K562 (cell line): ENCODE results near the gene ERBB4. TPM values are rescaled to one million over a fixed set of nuclear protein-coding genes. Genes with fewer than 3 reads are reported as not detected.

ENCODE experiments used
- BRF1 ChIP-seq: IDR thresholded peaks from 3 replicates; pipeline ENCODE4 v1.6.1; 2011; ENCODE audit warnings: borderline replicate concordance, mild to moderate bottlenecking; ENCODE audit not compliant: insufficient read length; ENCODE audit errors: extremely low read depth
- EWSR1 ChIP-seq: fragments of 450-650 bp; IDR thresholded peaks from 2 replicates; pipeline ENCODE4 v1.6.1; 2018; ENCODE audit warnings: borderline replicate concordance, mild to moderate bottlenecking, low read depth, moderate library complexity; ENCODE audit not compliant: partially characterized antibody
- KDM4B ChIP-seq, 2 experiments: fragments of 450-650 bp in 1 of 2; sonication (generic) in 1 of 2; IDR thresholded peaks; 2 replicates each; pipeline ENCODE4 v1.6.1; 2016 to 2017; ENCODE audit warnings: borderline replicate concordance in 2 of 2, antibody characterized with exemption in 1 of 2, low read depth in 1 of 2, mild to moderate bottlenecking in 1 of 2
- PCBP1 ChIP-seq: fragments of 200-400 bp; formaldehyde crosslinking; IDR thresholded peaks from 2 replicates; pipeline ENCODE4 v1.6.1; 2018; ENCODE audit warnings: mild to moderate bottlenecking, low read depth, low read length; ENCODE audit not compliant: poor library complexity, severe bottlenecking
- POLR2AphosphoS5 ChIP-seq: IDR thresholded peaks from 2 replicates; pipeline ENCODE4 v1.6.1; 2011; ENCODE audit warnings: mild to moderate bottlenecking, low read depth, low read length, moderate library complexity; ENCODE audit not compliant: control insufficient read depth, insufficient read depth
- TARDBP ChIP-seq: fragments of 450-650 bp; IDR thresholded peaks from 2 replicates; pipeline ENCODE4 v1.6.1; 2016
- ZNF586 ChIP-seq: fragments of 450-650 bp; formaldehyde crosslinking; conservative IDR thresholded peaks from 2 replicates; pipeline ENCODE4 v1.4.0; 2020; ENCODE audit warnings: mild to moderate bottlenecking, moderate library complexity
- polyA plus RNA-seq, 8 experiments: library from polyadenylated mRNA; depleted of rRNA in 4 of 8; stranded (reverse) in 5 of 8; unstranded in 3 of 8; fragments of >200 nt; fragmentation: Nextera tagmentation in 2 of 8; fragmentation: Illumina TruSeq in 1 of 8; extraction: Ambion mirVana in 2 of 8; extraction: Trizol in 1 of 8; gene quantifications; 2 replicates each; pipeline versions ENCODE4 v1.2.1 to v1.2.3, GENCODE V29; 2011 to 2014; ENCODE audit warnings: inconsistent platforms in 1 of 8, missing spikeins in 1 of 8
- total RNA-seq, 7 experiments: library from RNA; depleted of rRNA in 6 of 7; stranded (reverse); fragments of >200 nt in 6 of 7; fragmentation: Illumina TruSeq in 2 of 7; extraction: Trizol in 2 of 7; gene quantifications; 2 replicates each; pipeline versions ENCODE4 v1.2.1 to v1.2.3, GENCODE V29; 2011 to 2021; ENCODE audit warnings: low replicate concordance in 1 of 7
- TF ChIP-seq, protein P1 (sequence below): fragments of 250-450 bp; sonication (Bioruptor Pico); IDR thresholded peaks from 2 replicates; pipeline ENCODE4 v1.8.0; 2021; ENCODE audit warnings: moderate library complexity, mild to moderate bottlenecking, inconsistent platforms
- TF ChIP-seq, protein P2 (sequence below): fragments of 450-650 bp; formaldehyde crosslinking; IDR thresholded peaks from 2 replicates; pipeline ENCODE4 v1.4.0; 2020; ENCODE audit warnings: mild to moderate bottlenecking, moderate library complexity
- TF ChIP-seq, protein P3 (sequence below): fragments of 450-650 bp; conservative IDR thresholded peaks from 2 replicates; pipeline ENCODE4 v1.6.1; 2016; ENCODE audit warnings: missing genetic modification characterization, low read depth, mild to moderate bottlenecking, missing compliant biosample characterization, moderate library complexity
- TF ChIP-seq, protein P4 (sequence below): fragments of 450-650 bp; IDR thresholded peaks from 2 replicates; pipeline ENCODE4 v1.6.1; 2016; ENCODE audit warnings: low read depth, mild to moderate bottlenecking, moderate library complexity

Gene ERBB4
- total and polyA plus RNA-seq, 9 of the 15 experiments (the other 6 are each of a cell fraction or from before 2014, with no cell fraction given): not detected

DNA sequence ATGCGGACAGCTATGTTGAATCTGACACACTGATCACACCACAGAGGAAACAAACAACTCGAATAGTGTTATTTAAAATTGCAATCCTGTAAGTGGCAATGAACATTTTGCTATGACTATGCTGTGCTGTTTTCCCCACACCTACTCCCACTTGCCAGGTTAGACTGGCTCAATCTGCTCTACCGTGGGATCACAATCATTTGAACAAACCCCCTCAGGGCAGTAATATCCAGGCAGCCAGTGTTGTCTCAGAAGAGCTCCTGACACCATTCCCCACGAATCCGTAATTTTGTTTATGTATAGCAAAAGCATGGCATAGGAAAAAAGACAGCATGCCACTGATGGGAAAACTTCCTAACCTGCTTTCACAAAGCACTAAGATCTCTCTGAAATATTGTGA is 284.3 kb downstream of the ERBB4 start (continued):
- TF ChIP-seq ZNF586: no peak
- TF ChIP-seq BRF1: no peak
- no peak for TF ChIP-seq PCBP1
- TF ChIP-seq, protein P1, sequence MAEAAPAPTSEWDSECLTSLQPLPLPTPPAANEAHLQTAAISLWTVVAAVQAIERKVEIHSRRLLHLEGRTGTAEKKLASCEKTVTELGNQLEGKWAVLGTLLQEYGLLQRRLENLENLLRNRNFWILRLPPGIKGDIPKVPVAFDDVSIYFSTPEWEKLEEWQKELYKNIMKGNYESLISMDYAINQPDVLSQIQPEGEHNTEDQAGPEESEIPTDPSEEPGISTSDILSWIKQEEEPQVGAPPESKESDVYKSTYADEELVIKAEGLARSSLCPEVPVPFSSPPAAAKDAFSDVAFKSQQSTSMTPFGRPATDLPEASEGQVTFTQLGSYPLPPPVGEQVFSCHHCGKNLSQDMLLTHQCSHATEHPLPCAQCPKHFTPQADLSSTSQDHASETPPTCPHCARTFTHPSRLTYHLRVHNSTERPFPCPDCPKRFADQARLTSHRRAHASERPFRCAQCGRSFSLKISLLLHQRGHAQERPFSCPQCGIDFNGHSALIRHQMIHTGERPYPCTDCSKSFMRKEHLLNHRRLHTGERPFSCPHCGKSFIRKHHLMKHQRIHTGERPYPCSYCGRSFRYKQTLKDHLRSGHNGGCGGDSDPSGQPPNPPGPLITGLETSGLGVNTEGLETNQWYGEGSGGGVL: no peak
- TF ChIP-seq KDM4B (IDR thresholded peaks at IDR 0.05; ENCODE audit: borderline replicate concordance in 2 of 2, low read depth in 1 of 2): no peak
- TF ChIP-seq, protein P2, sequence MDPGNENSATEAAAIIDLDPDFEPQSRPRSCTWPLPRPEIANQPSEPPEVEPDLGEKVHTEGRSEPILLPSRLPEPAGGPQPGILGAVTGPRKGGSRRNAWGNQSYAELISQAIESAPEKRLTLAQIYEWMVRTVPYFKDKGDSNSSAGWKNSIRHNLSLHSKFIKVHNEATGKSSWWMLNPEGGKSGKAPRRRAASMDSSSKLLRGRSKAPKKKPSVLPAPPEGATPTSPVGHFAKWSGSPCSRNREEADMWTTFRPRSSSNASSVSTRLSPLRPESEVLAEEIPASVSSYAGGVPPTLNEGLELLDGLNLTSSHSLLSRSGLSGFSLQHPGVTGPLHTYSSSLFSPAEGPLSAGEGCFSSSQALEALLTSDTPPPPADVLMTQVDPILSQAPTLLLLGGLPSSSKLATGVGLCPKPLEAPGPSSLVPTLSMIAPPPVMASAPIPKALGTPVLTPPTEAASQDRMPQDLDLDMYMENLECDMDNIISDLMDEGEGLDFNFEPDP (CRISPR knock-in tag): no peak
- no peak for TF ChIP-seq POLR2AphosphoS5
- TF ChIP-seq, protein P3, sequence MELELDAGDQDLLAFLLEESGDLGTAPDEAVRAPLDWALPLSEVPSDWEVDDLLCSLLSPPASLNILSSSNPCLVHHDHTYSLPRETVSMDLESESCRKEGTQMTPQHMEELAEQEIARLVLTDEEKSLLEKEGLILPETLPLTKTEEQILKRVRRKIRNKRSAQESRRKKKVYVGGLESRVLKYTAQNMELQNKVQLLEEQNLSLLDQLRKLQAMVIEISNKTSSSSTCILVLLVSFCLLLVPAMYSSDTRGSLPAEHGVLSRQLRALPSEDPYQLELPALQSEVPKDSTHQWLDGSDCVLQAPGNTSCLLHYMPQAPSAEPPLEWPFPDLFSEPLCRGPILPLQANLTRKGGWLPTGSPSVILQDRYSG (tag): no peak
- TF ChIP-seq TARDBP: no peak
- TF ChIP-seq, protein P4, sequence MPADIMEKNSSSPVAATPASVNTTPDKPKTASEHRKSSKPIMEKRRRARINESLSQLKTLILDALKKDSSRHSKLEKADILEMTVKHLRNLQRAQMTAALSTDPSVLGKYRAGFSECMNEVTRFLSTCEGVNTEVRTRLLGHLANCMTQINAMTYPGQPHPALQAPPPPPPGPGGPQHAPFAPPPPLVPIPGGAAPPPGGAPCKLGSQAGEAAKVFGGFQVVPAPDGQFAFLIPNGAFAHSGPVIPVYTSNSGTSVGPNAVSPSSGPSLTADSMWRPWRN: no peak
- no peak for TF ChIP-seq EWSR1
